ENCODE results near the gene SLC66A1. TPM values are rescaled to one million over a fixed set of nuclear protein-coding genes. Genes with fewer than 3 reads are reported as not detected.

The SLC66A1 gene
- total RNA-seq, 1 experiment from 2014 or later = 22.5 TPM

DNA sequence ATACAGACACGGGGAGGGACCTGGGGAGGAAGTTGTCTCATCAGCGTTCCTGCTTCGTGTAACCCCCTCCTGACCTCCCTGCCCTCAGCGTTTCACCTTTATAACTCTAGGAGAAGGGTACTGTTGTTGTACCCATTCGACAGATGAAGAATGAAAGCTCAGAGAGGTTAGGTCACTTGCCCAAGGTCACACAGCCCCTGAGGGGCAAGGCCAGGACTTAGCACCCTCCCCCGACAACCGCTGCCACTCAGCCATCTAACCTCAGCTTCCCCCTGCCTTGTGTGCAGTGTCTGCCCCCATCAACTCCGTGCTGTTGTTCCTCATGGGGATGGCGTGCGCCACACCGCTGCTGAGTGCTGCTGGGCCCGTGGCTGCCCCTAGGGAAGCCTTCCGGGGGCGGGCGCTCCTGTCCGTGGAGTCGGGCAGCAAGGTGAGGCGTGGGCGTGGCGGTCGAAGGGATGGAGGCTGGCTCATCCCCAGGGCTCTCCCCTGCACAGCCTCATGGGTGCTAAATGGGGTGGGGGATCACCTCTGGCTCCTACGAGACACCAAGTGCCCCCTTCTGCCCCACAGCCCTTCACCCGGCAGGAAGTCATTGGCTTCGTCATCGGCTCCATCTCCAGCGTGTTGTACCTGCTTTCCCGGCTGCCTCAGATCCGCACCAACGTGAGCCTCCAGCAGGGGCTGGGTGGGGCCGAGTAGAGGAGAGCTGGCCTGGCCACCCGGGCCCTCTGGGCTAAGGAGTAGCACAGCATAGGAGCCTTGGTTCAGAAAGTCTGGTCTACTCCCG is 14.0 kb downstream of the SLC66A1 start:
- Histone ChIP-seq H3K14ac (ENCODE audit: insufficient read depth, low read length) (no peak overlapping the region; the same call in 1 of the 2 replicates), H2BK120ac (ENCODE audit: low read depth, low read length, poor library complexity, severe bottlenecking) (no peak overlapping the region), H3K4me1 (ENCODE audit: insufficient read depth, low read length) (no peaks in the 10 kb centered on the region), H3K4ac (ENCODE audit: low read depth, low read length) (no peak overlapping the region), H3K9me3 (ENCODE audit: control insufficient read depth, low read depth, low read length) (no peaks in the 10 kb centered on the region), H4K91ac (ENCODE audit: insufficient read length, low read depth, low read length) (no peak overlapping the region), H3K9ac (ENCODE audit: extremely low read depth, insufficient read length, low read length) (no peak overlapping the region), H2BK15ac (ENCODE audit: low read depth, low read length) (no peak overlapping the region), H4K5ac (ENCODE audit: insufficient read length, low read depth, low read length) (no peak overlapping the region), H3K56ac (ENCODE audit: insufficient read length, low read depth, low read length) (no peak overlapping the region), H2BK12ac (ENCODE audit: insufficient read length, low read depth, low read length) (no peak overlapping the region), H4K20me1 (ENCODE audit: control insufficient read depth, insufficient read depth, insufficient read length) (no peaks in the 10 kb centered on the region), H3K23ac (ENCODE audit: insufficient read length, low read depth, low read length) (no peak overlapping the region), H3K27ac (ENCODE audit: insufficient read length, low read depth, low read length) (no peak overlapping the region), H2BK5ac (ENCODE audit: insufficient read length, low read length) (no peak overlapping the region), H2BK20ac (ENCODE audit: low read depth, low read length, poor library complexity, severe bottlenecking) (no peak overlapping the region), H3K4me2 (ENCODE audit: insufficient read depth, insufficient read length, low read length) (no peak overlapping the region), H3K18ac (ENCODE audit: insufficient read length, low read depth, low read length) (no peak overlapping the region), H2AFZ (ENCODE audit: low read length) (no peak overlapping the region), H2AK5ac (ENCODE audit: insufficient read length, low read length) (no peak overlapping the region), H3K79me2 (ENCODE audit: insufficient read depth, low read length) (no peaks in the 10 kb centered on the region), H3K79me1 (ENCODE audit: insufficient read depth, low read depth, low read length, poor library complexity, severe bottlenecking) (no peaks in the 10 kb centered on the region), H3K23me2 (ENCODE audit: insufficient read length, low read depth, low read length, poor library complexity, severe bottlenecking) (no peaks in the 10 kb centered on the region), H4K8ac (replicated peaks; ENCODE audit: insufficient read length, low read depth, low read length) (no peak overlapping the region), H3T11ph (ENCODE audit: low read length) (no peak overlapping the region), H3K27me3 (ENCODE audit: insufficient read depth, low read length) (no peaks in the 10 kb centered on the region)
- H3K4me3 Mint-ChIP-seq = no peak overlapping the region
- H3K27ac Mint-ChIP-seq = peak overlapping the region in 1 of 3 experiments; percentile 49; a peak in 1 of 7 replicates
- DNase-seq = no peak
- H3K36me3 Mint-ChIP-seq (ENCODE audit: insufficient read depth in 1 of 3, low read depth in 3 of 3) = peaks cover 12 to 32% (median 25%) of the 10 kb centered on the region in 3 experiments; a peak in 6 of 7 replicates
- H3K9me3 Mint-ChIP-seq = no peaks in the 10 kb centered on the region
- TF ChIP-seq, protein P1, sequence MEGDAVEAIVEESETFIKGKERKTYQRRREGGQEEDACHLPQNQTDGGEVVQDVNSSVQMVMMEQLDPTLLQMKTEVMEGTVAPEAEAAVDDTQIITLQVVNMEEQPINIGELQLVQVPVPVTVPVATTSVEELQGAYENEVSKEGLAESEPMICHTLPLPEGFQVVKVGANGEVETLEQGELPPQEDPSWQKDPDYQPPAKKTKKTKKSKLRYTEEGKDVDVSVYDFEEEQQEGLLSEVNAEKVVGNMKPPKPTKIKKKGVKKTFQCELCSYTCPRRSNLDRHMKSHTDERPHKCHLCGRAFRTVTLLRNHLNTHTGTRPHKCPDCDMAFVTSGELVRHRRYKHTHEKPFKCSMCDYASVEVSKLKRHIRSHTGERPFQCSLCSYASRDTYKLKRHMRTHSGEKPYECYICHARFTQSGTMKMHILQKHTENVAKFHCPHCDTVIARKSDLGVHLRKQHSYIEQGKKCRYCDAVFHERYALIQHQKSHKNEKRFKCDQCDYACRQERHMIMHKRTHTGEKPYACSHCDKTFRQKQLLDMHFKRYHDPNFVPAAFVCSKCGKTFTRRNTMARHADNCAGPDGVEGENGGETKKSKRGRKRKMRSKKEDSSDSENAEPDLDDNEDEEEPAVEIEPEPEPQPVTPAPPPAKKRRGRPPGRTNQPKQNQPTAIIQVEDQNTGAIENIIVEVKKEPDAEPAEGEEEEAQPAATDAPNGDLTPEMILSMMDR (conservative IDR thresholded peaks at IDR 0.05) = no peak
- no CpG with 5 or more reads among the region's 32 CpGs for WGBS (ENCODE audit: extremely low coverage, insufficient read length, low lambda C conversion rate)
- H3K4me1 Mint-ChIP-seq = no peaks in the 10 kb centered on the region
- H3K27me3 Mint-ChIP-seq (ENCODE audit: low read depth) = no peaks in the 10 kb centered on the region; the same call in 1 of the 2 replicates
